HG02610 (cell line): ENCODE data around the gene EEPD1.
"Not testable (repeated sequence)": the region's sequence is repeated elsewhere in the genome, so short reads cannot be mapped to it uniquely, and the experiment has no call there.

ENCODE experiments used
- ATAC-seq: cut with Tn5 transposase; IDR thresholded peaks from one replicate; pipeline ENCODE4 v1.9.1; 2021; ENCODE audit warnings: mild to moderate bottlenecking, moderate library complexity; ENCODE audit not compliant: unreplicated experiment

EEPD1 gene

DNA sequence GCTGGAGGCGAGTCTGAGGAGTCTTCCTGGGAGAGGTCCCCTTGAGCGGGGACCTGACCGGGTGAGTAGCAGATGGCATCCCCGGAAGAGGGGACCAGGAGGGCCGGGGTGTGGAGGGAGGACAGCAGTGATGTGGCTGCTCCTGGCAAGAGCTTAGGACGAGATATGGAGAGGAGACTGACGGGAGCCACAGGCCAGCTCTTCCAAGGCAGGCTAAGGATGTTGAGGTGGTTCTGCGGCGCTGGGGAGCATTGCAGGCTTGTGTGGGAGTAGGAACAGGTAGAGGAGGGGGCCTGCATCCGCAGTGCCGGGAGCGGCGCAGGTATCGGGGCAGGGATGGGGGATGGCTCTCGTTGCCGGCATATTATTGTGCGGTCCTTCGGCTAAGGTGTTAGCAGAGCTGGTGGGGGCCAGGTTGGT is 159.9 kb downstream of the EEPD1 start:
- no peak for ATAC-seq

DNA sequence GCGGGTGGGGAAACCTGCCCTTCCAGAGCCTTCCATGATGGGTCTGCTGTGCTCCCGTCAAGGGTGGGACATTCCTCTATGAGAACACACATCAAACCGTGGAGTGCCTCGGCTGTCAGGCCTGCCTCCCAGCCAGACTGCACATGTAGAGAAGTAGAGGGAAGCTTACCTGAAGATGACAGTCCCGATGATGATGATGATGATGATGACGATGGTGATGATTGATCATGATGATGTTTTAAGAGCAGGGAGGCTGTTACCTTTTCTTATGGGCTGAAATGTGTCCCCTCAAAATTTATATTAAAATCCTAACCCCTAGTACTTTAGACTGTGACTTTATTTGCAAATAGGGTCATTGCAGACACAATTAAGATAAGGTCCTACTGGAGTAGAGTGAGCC is 160.6 kb downstream of the EEPD1 start:
- no peak for ATAC-seq

DNA sequence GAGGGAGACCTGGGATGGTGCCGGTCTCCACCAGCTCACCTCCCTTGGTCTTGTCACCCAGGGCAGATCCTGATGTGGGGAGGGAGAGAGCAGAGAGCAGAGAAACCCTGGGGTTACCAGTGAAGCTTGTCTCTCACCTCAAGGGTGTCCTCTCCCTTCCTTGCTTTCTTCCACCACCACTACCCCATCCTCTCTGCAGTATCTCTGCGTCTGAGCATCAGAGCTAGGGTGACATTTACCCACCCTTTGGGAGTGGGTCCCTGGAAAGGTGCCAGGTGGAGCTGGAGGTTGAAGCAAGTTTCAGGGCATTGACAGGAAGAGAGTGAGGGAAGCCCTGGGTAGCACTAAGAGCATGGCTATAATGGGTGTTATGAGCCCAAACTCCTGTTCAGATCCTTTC is 161.4 kb downstream of the EEPD1 start:
- no peak for ATAC-seq

DNA sequence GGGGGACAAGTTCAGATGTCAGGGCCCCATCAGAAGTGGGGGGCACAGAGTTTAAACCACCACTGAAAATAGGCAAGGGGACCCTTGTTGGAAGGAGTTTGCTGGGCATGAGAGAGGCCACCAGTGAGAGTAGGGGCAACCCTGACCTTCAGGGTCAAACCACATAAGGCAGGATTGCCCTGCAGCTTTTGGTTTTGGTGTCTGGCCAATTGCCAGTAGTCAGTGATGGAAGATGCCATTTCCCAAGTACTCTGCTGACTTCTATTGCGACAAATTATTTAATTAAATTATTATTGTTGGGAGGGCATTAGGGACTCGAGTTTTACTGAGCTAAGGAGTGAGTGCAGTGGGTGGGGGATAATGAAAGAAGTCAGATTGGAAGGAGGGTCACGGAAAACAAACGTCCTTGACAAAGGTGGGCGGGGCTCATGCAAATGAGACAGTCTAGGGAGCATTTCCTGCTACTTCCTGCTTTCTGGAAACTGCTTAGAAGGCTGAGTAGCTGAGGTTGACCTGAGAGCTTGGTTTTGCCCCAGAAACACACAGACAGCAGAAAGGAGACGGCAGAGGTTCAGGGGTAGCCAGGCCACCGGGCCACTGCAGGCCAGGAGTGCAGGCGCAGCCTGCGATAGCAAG is 162.4 kb downstream of the EEPD1 start:
- no peak for ATAC-seq

DNA sequence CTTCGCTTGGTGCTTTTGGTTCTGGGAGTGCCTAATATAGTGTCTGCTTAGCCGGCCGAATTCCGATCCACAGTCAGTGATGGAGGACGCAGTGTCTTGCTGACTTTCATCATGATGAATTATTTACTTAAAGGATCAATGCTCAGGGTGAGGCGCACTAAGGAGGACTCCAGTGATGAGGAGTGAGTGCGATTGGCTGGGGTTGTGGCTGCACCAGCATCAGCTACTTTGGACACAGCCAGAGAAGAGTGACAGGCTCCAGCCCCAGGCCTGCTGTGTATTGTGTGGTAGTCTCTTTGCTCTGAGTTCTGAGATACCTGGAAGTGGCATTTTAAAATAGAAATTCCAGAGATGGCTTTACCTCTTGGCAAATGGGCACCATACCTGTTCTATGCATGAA is 163.3 kb downstream of the EEPD1 start:
- no peak for ATAC-seq

DNA sequence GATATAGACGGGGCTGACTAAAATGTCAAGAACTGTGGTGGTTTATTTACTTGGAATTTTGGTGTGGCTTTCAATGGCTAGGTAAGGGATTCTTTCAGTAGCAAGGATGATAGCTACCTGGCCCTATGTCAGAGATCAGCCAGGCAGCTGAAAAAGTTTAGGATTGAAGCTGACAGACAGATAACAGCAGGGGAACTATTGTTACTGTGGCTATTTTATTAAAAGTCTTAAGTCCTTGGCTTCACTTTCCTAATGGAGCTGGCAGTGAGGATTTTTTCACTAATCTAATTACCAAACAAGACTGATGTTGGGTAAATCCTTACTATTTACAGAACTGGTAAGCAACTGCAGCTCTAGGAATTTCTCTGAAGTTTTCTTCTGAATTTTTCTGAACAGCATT is 164.2 kb downstream of the EEPD1 start:
- ATAC-seq, result no peak

DNA sequence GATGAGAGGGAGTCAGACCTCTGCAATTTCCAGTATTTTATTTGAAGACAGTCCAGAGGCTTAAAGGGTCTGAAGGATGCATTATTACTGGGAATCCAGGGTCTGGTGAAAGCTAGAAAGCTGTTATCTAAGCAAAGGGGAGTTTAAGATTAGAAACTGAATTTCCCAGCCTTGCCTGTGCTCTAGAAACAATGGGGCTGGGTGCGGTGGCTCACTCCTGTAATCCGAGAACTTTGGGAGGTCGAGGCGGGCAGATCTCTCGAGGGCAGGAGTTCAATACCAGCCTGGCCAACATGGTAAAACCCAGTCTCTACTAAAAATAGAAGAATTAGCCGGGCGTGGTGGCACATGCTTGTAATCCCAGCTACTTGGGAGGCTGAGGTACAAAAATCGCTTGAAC is 165.1 kb downstream of the EEPD1 start:
- no peak for ATAC-seq

DNA sequence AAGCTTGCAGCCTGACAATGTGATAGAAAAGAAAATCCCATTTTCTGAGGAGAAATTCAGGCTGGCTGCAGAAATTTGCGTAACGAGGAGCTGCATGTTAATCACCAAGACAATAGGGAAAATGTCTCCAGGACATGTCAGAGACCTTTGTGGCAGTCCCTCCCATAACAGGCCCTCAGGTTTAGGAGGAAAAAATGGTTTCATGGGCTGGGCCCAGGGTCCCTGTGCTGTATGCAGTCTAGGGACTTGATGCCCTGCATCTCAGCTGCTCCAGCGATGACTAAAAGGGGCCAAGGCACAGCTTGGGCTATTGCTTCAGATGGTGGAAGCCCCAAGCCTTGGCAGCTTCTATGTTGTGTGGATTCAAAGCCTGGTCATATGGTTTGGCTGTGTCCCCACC is 168.2 kb downstream of the EEPD1 start:
- not testable (repeated sequence) for ATAC-seq

DNA sequence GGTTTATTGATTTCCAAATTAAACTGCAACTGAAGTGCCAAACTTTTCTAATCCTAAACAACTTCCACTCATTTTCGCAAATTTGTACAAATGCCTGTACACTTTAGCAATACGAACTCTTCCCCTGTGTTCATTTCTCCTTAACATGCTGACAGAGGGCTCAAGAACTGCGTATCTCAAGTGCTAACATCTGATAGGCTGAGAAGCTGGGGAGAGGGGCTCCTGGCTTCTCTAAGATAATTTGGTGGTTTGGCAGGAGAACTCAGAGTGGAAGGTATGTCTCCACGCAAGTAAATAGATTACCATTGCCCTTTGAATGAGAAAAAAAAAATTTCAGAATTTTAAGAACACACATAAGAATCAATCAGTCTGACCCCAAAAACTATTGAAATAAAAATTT is 183.3 kb downstream of the EEPD1 start:
- no peak for ATAC-seq

DNA sequence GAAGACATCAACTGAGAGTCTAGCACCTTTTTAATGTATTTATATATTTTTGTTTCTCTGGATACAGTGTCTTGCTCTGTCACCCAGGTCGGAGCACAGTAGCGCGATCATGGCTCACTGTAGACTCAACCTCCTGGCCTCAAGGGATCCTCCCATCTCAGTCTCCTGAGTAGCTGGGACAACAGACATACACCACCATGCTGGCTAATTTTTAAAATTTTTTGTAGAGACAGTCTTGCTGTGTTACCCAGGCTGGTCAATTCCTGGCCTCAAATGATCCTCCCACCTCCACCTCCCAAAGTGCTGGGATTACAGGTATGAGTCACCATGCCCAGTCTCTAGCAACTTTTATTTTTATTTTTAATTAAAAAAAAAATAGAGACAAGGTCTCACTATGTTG is 185.2 kb downstream of the EEPD1 start:
- ATAC-seq, result no peak

DNA sequence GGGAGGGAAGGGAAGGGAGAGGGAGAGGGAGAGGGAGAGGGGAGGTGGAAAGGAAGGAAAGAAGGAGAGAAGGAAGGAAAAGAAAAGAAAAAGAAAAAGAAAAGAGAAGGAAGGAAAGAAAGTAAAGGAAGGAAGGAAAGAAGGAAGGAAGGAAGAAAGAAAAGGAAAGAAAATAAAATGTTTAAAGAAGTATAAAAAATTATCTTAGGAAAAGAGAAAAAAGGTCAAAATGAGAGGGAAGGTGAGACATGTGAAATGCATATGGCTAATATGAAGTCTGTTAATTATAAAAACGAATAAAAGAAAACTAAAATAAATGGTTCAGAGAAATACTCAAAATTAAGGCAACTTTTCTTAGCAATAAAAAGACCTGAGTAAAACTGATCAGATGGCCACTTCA is 190.5 kb downstream of the EEPD1 start:
- no peak for ATAC-seq

DNA sequence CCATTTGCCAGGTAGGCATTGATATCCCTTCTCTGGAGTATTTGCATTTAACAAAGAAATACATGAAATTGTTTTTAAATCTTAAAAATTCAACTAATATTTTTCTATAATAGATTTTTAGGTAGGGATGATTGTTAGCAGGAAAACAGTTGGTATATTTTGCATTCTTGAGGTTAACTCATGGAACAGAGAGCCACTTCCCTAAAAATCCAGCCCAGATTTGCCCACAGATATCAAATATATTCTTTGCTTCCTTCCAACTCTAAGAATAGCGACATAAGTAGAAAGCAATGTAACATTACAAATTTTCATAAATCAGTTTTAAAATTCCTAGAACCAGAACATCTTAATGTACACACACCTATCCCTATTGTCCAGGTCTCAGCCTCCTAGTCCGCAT is 191.6 kb downstream of the EEPD1 start:
- ATAC-seq, result no peak

DNA sequence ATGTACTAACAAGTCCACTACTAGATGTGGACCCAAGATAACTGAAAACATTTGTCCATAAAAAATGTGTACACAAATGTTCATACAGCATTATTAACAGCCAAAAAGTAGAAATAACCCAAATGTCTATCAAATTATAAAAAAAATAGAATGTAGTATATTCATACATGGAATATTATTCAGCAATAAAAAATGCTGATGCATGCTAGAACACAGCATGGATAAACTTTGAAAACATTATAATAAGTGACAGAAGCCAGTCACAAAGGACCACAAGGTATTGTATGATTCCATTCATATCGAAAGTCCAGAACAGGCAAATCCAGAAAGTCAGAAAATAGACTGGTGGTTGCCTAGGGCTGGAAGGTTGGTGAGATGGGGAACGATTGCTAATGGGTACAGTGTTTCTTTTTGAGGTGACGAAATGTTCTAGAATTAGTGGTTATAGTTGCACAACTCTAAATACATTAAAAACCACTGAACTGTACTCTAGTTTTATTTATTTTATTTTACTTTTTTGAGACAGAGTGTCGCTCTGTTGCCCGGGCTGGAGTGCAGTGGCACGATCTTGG is 193.3 kb downstream of the EEPD1 start:
- peak; percentile 62 for ATAC-seq

DNA sequence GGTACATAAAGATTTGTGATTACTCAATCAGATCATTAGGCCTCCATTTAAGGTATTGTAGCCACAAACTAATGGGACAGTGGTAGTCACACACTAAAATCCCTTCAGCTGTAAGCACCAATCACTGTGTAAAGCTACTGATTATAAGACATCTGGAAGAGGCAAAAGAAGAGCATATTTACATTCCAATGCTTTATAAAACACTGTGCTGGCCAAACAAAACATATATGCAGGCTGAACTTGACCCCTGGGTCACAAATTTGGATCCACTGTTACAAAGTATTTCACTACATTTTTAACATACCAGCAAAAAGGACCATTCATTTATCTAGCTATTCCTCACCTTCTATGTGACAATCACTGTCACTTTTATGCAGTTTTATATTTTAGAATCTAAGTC is 195.2 kb downstream of the EEPD1 start:
- no peak for ATAC-seq

DNA sequence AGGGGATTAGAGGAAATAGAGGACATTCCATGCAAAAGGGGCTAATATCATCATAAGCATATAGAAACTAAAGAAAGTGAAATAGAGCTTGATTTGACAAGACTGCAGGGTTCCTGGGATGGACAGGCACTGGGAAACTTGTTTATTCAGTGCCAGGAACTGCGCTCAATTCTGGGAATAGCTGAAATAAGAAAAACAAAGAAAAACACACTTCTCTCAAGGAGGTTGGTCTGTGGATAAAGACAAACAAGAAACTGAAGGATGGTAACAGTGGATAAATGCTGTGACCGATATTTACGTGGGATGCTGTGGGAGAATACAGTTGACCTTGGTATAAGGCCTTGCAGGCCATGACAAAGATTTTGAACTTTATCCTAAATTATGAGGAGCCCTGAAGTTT is 195.7 kb downstream of the EEPD1 start:
- no peak for ATAC-seq

DNA sequence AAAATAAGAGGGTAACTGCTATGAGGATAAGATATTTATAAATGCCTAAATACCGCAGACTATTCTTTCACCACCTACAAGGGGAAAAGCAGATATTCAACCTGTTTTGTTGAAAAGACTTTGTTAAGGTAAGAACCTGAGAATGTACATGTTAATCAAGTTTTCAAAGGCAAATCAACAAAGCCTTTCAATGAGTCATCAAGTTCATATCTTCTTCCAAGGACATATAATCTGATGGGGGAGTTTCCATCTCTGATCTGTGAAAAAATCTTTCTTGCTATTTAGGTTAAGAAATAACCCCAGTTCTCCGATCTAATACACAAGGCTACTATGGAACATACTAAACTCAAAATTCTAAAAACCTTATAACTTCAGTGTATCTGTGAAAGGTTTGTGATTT is 196.6 kb downstream of the EEPD1 start:
- ATAC-seq, result no peak
